H9 (cell line): ENCODE measurements around the gene CKB. TPM values are rescaled to one million over a fixed set of nuclear protein-coding genes. Genes with fewer than 3 reads are reported as not detected.

ENCODE experiments used
- DNase-seq: peaks from one replicate; pipeline ENCODE4 v3.0.0-alpha.2; 2017
- H2AFZ ChIP-seq: one replicate; pipeline ENCODE4 v1.6.1; 2013; ENCODE audit warnings: mild to moderate bottlenecking, low read length, control low read depth, moderate library complexity
- H2AK5ac ChIP-seq: 2 replicates; pipeline ENCODE4 v1.6.1; 2013; ENCODE audit warnings: low read length, control low read depth, mixed read lengths; ENCODE audit not compliant: insufficient read length
- H2BK120ac ChIP-seq: one replicate; pipeline ENCODE4 v1.6.1; 2013; ENCODE audit warnings: low read depth, mild to moderate bottlenecking, low read length, control low read depth, inconsistent platforms; ENCODE audit not compliant: poor library complexity, severe bottlenecking
- H2BK12ac ChIP-seq: 2 replicates; pipeline ENCODE4 v1.6.1; 2013; ENCODE audit warnings: low read length, control low read depth, mixed read lengths, low read depth; ENCODE audit not compliant: insufficient read length
- H2BK15ac ChIP-seq: 2 replicates; pipeline ENCODE4 v1.6.1; 2013; ENCODE audit warnings: low read depth, low read length, control low read depth
- H2BK20ac ChIP-seq: one replicate; pipeline ENCODE4 v1.6.1; 2013; ENCODE audit warnings: low read depth, mild to moderate bottlenecking, low read length, control low read depth, inconsistent platforms; ENCODE audit not compliant: poor library complexity, severe bottlenecking
- H2BK5ac ChIP-seq: 2 replicates; pipeline ENCODE4 v1.6.1; 2013; ENCODE audit warnings: low read length, control low read depth, mixed read lengths; ENCODE audit not compliant: insufficient read length
- H3K14ac ChIP-seq: 2 replicates; pipeline ENCODE4 v1.6.1; 2013; ENCODE audit warnings: low read length, control low read depth; ENCODE audit not compliant: insufficient read depth
- H3K18ac ChIP-seq: 2 replicates; pipeline ENCODE4 v1.6.1; 2013; ENCODE audit warnings: low read depth, mild to moderate bottlenecking, mixed read lengths, low read length, control low read depth; ENCODE audit not compliant: insufficient read length
- H3K23ac ChIP-seq: 2 replicates; pipeline ENCODE4 v1.6.1; 2013; ENCODE audit warnings: low read length, control low read depth, mixed read lengths, low read depth; ENCODE audit not compliant: insufficient read length
- H3K23me2 ChIP-seq: 2 replicates; pipeline ENCODE4 v1.6.1; 2013; ENCODE audit warnings: low read depth, mild to moderate bottlenecking, mixed read lengths, low read length, control low read depth; ENCODE audit not compliant: insufficient read length, poor library complexity, severe bottlenecking
- H3K27ac ChIP-seq: 2 replicates; pipeline ENCODE4 v1.5.1; 2013; ENCODE audit warnings: low read length, control low read depth, mixed read lengths, low read depth; ENCODE audit not compliant: insufficient read length
- H3K27me3 ChIP-seq: 2 replicates; pipeline ENCODE4 v1.6.1; 2013; ENCODE audit warnings: low read length, control low read depth, inconsistent platforms; ENCODE audit not compliant: insufficient read depth
- H3K4ac ChIP-seq: 2 replicates; pipeline ENCODE4 v1.6.1; 2013; ENCODE audit warnings: low read depth, mild to moderate bottlenecking, control low read depth, inconsistent platforms, low read length, moderate library complexity
- H3K4me1 ChIP-seq: 2 replicates; pipeline ENCODE4 v1.6.1; 2013; ENCODE audit warnings: low read length, control low read depth, inconsistent platforms; ENCODE audit not compliant: insufficient read depth
- H3K4me2 ChIP-seq: 2 replicates; pipeline ENCODE4 v1.6.1; 2013; ENCODE audit warnings: low read length, control low read depth, mixed read lengths; ENCODE audit not compliant: insufficient read length, insufficient read depth
- H3K56ac ChIP-seq: 2 replicates; pipeline ENCODE4 v1.6.1; 2013; ENCODE audit warnings: low read depth, mild to moderate bottlenecking, mixed read lengths, low read length, control low read depth; ENCODE audit not compliant: insufficient read length
- H3K79me1 ChIP-seq: 2 replicates; pipeline ENCODE4 v1.6.1; 2013; ENCODE audit warnings: low read depth, mild to moderate bottlenecking, moderate library complexity, low read length, control low read depth, inconsistent platforms; ENCODE audit not compliant: insufficient read depth, poor library complexity, severe bottlenecking
- H3K79me2 ChIP-seq: 2 replicates; pipeline ENCODE4 v1.6.1; 2013; ENCODE audit warnings: low read length, control low read depth, inconsistent platforms; ENCODE audit not compliant: insufficient read depth
- H3K9ac ChIP-seq: 2 replicates; pipeline ENCODE4 v1.6.1; 2013; ENCODE audit warnings: low read length, control low read depth, mixed read lengths; ENCODE audit not compliant: insufficient read length; ENCODE audit errors: extremely low read depth
- H3K9me3 ChIP-seq: one replicate; pipeline ENCODE4 v1.6.1; 2013; ENCODE audit warnings: low read depth, low read length, inconsistent platforms; ENCODE audit not compliant: control insufficient read depth
- H3T11ph ChIP-seq: one replicate; pipeline ENCODE4 v1.6.1; 2013; ENCODE audit warnings: mild to moderate bottlenecking, low read length, control low read depth, inconsistent platforms
- H4K20me1 ChIP-seq: one replicate; pipeline ENCODE4 v1.6.1; 2013; ENCODE audit not compliant: control insufficient read depth, insufficient read length, insufficient read depth
- H4K5ac ChIP-seq: 2 replicates; pipeline ENCODE4 v1.6.1; 2013; ENCODE audit warnings: low read depth, mild to moderate bottlenecking, mixed read lengths, low read length, control low read depth; ENCODE audit not compliant: insufficient read length
- H4K8ac ChIP-seq: replicated peaks from 2 replicates; pipeline ENCODE4 v1.6.1; 2013; ENCODE audit warnings: low read length, control low read depth, mixed read lengths, low read depth; ENCODE audit not compliant: insufficient read length
- H4K91ac ChIP-seq: 2 replicates; pipeline ENCODE4 v1.6.1; 2013; ENCODE audit warnings: low read depth, mild to moderate bottlenecking, moderate library complexity, mixed read lengths, low read length, control low read depth; ENCODE audit not compliant: insufficient read length
- H3K27ac Mint-ChIP-seq, 3 experiments: 2 replicates in 2 of 3; 3 replicates in 1 of 3; pipeline ENCODE4 v1.8.0; 2020 to 2021; ENCODE audit warnings: mixed read lengths in 3 of 3, mild to moderate bottlenecking in 1 of 3, moderate library complexity in 1 of 3
- H3K27me3 Mint-ChIP-seq: 2 replicates; pipeline ENCODE4 v1.8.0; 2021; ENCODE audit warnings: low read depth, mild to moderate bottlenecking, moderate library complexity, mixed read lengths
- H3K36me3 Mint-ChIP-seq, 3 experiments: 2 replicates in 2 of 3; 3 replicates in 1 of 3; pipeline ENCODE4 v1.8.0; 2020 to 2021; ENCODE audit warnings: low read depth in 3 of 3, mixed read lengths in 3 of 3; ENCODE audit not compliant: insufficient read depth in 1 of 3
- H3K4me1 Mint-ChIP-seq, 2 experiments: 2 replicates each; pipeline ENCODE4 v1.8.0; 2020; ENCODE audit warnings: mixed read lengths in 2 of 2
- H3K4me3 Mint-ChIP-seq, 2 experiments: 2 replicates in 1 of 2; 3 replicates in 1 of 2; pipeline ENCODE4 v1.8.0; 2020 to 2021; ENCODE audit warnings: mild to moderate bottlenecking in 2 of 2, mixed read lengths in 2 of 2, moderate library complexity in 1 of 2
- H3K9me3 Mint-ChIP-seq, 2 experiments: 2 replicates in 1 of 2; 3 replicates in 1 of 2; pipeline ENCODE4 v1.8.0; 2020; ENCODE audit warnings: mild to moderate bottlenecking in 2 of 2, mixed read lengths in 2 of 2, moderate library complexity in 1 of 2
- CTCF ChIP-seq: fragments of 200-600 bp; sonication (generic); conservative IDR thresholded peaks from 3 replicates; pipeline ENCODE4 v1.8.0; 2021; ENCODE audit warnings: antibody characterized with exemption, mild to moderate bottlenecking
- WGBS: extraction: QIAGEN DNeasy Blood & Tissue Kit; methylation state at CpG from one replicate; pipeline ENCODE4 v1.1.7; 2013; ENCODE audit warnings: missing lambda C conversion rate, low lambda C conversion rate, mixed read lengths; ENCODE audit not compliant: insufficient read length; ENCODE audit errors: extremely low coverage; 5-methylcytosine and 5-hydroxymethylcytosine counted together
- total RNA-seq: library from RNA; stranded (reverse); gene quantifications from 2 replicates; pipeline ENCODE4 v1.2.1, GENCODE V29; 2021

Gene CKB
- total RNA-seq, 1 experiment from 2014 or later, result 517 TPM

- Mint-ChIP-seq H3K9me3 (no peaks in the 10 kb centered on the region), H3K27ac (peak overlapping the region in 1 of 3 experiments; percentile 64; a peak in 1 of 7 replicates)
- no peak overlapping the region for H3K27ac ChIP-seq
Measured at GRCh38 chr14:103548463-103549351, 26.1 kb upstream of the CKB start.

More at GRCh38 chr14:103548463-103549351, 26.1 kb upstream of the CKB start:
- Histone ChIP-seq H3K9me3 (no peaks in the 10 kb centered on the region), H2BK5ac (no peak overlapping the region), H2BK12ac (no peak overlapping the region), H3K4me1 (no peaks in the 10 kb centered on the region), H3K4me2 (no peak overlapping the region), H4K91ac (no peak overlapping the region), H3K79me1 (no peaks in the 10 kb centered on the region), H2BK15ac (no peak overlapping the region), H3K14ac (no peak overlapping the region), H2BK20ac (no peak overlapping the region), H2BK120ac (no peak overlapping the region), H3T11ph (no peak overlapping the region), H3K79me2 (no peaks in the 10 kb centered on the region), H4K20me1 (no peaks in the 10 kb centered on the region), H3K27me3 (no peaks in the 10 kb centered on the region), H3K9ac (no peak overlapping the region), H4K5ac (no peak overlapping the region), H3K4ac (no peak overlapping the region), H3K23me2 (no peaks in the 10 kb centered on the region), H4K8ac (no peak overlapping the region), H3K56ac (no peak overlapping the region), H2AK5ac (no peak overlapping the region), H2AFZ (no peak overlapping the region), H3K23ac (no peak overlapping the region), H3K18ac (no peak overlapping the region)
- WGBS, result no CpG with 5 or more reads among the region's 27 CpGs
- no peak for DNase-seq
- TF ChIP-seq CTCF, result no peak
- peaks cover 8 to 11% of the 10 kb centered on the region in 2 experiments for H3K4me1 Mint-ChIP-seq
- H3K27me3 Mint-ChIP-seq, result no peaks in the 10 kb centered on the region; the same call in 1 of the 2 replicates
- H3K36me3 Mint-ChIP-seq, result no peaks in the 10 kb centered on the region
- no peak overlapping the region for H3K4me3 Mint-ChIP-seq
